ENCODE results near the gene FKRP.
"Not testable (repeated sequence)": the region's sequence is repeated elsewhere in the genome, so short reads cannot be mapped to it uniquely, and the experiment has no call there.

Gene FKRP

GRCh38 chr19:46798713-46799112 lies 52.9 kb downstream of the FKRP start:
- Histone ChIP-seq H3K27me3 (ENCODE audit: insufficient read depth, poor library complexity, severe bottlenecking) (no peaks in the 10 kb centered on the region), H3K9me3 (ENCODE audit: severe bottlenecking) (no peaks in the 10 kb centered on the region), H3K36me3 (ENCODE audit: low read depth) (no peaks in the 10 kb centered on the region), H3K4me1 (ENCODE audit: insufficient read depth, poor library complexity, severe bottlenecking) (peaks cover 8% of the 10 kb centered on the region), H3K27ac (ENCODE audit: poor library complexity, severe bottlenecking) (no peak overlapping the region), H3K4me3 (ENCODE audit: severe bottlenecking) (no peak overlapping the region)
- no peak for ATAC-seq (ENCODE audit: low read depth)
- DNase-seq (ENCODE audit: low spot score): no peak
- TF ChIP-seq CTCF (IDR thresholded peaks at IDR 0.05; ENCODE audit: poor library complexity, severe bottlenecking): no peak

- H3K9me3 ChIP-seq (ENCODE audit: severe bottlenecking): no peaks in the 10 kb centered on the region
- DNase-seq (ENCODE audit: low spot score) (no peak), ATAC-seq (ENCODE audit: low read depth) (no peak)
- H3K27me3 ChIP-seq (ENCODE audit: insufficient read depth, poor library complexity, severe bottlenecking): no peaks in the 10 kb centered on the region
- no peak for TF ChIP-seq CTCF (IDR thresholded peaks at IDR 0.05; ENCODE audit: poor library complexity, severe bottlenecking)
- H3K27ac ChIP-seq (ENCODE audit: poor library complexity, severe bottlenecking): no peak overlapping the region
- no peaks in the 10 kb centered on the region for H3K36me3 ChIP-seq (ENCODE audit: low read depth)
- H3K4me1 ChIP-seq (ENCODE audit: insufficient read depth, poor library complexity, severe bottlenecking): no peaks in the 10 kb centered on the region
- no peak overlapping the region for H3K4me3 ChIP-seq (ENCODE audit: severe bottlenecking)
Observed at GRCh38 chr19:46802152-46802551, 56.3 kb downstream of the FKRP start.

GRCh38 chr19:46803555-46803954 lies 57.7 kb downstream of the FKRP start:
- ATAC-seq (ENCODE audit: low read depth) (no peak), DNase-seq (ENCODE audit: low spot score) (no peak)
- Histone ChIP-seq H3K9me3 (ENCODE audit: severe bottlenecking) (no peaks in the 10 kb centered on the region), H3K4me1 (ENCODE audit: insufficient read depth, poor library complexity, severe bottlenecking) (no peaks in the 10 kb centered on the region), H3K4me3 (ENCODE audit: severe bottlenecking) (no peak overlapping the region), H3K36me3 (ENCODE audit: low read depth) (no peaks in the 10 kb centered on the region), H3K27ac (ENCODE audit: poor library complexity, severe bottlenecking) (no peak overlapping the region), H3K27me3 (ENCODE audit: insufficient read depth, poor library complexity, severe bottlenecking) (no peaks in the 10 kb centered on the region)
- no peak for TF ChIP-seq CTCF (IDR thresholded peaks at IDR 0.05; ENCODE audit: poor library complexity, severe bottlenecking)

GRCh38 chr19:46804432-46804831 lies 58.6 kb downstream of the FKRP start:
- not testable (repeated sequence) for H3K9me3 ChIP-seq (ENCODE audit: severe bottlenecking); ATAC-seq (ENCODE audit: low read depth); H3K27ac ChIP-seq (ENCODE audit: poor library complexity, severe bottlenecking); H3K27me3 ChIP-seq (ENCODE audit: insufficient read depth, poor library complexity, severe bottlenecking); H3K36me3 ChIP-seq (ENCODE audit: low read depth); DNase-seq (ENCODE audit: low spot score); H3K4me1 ChIP-seq (ENCODE audit: insufficient read depth, poor library complexity, severe bottlenecking); H3K4me3 ChIP-seq (ENCODE audit: severe bottlenecking)

GRCh38 chr19:46806656-46807055 lies 60.8 kb downstream of the FKRP start:
- Histone ChIP-seq H3K9me3 (ENCODE audit: severe bottlenecking) (no peaks in the 10 kb centered on the region), H3K36me3 (ENCODE audit: low read depth) (no peaks in the 10 kb centered on the region), H3K27ac (ENCODE audit: poor library complexity, severe bottlenecking) (no peak overlapping the region), H3K27me3 (ENCODE audit: insufficient read depth, poor library complexity, severe bottlenecking) (no peaks in the 10 kb centered on the region), H3K4me3 (ENCODE audit: severe bottlenecking) (no peak overlapping the region), H3K4me1 (ENCODE audit: insufficient read depth, poor library complexity, severe bottlenecking) (no peaks in the 10 kb centered on the region)
- no peak for TF ChIP-seq CTCF (IDR thresholded peaks at IDR 0.05; ENCODE audit: poor library complexity, severe bottlenecking)
- ATAC-seq (ENCODE audit: low read depth) (no peak), DNase-seq (ENCODE audit: low spot score) (no peak)
